GM12865 (cell line): Measurements from ENCODE around the gene PLD5.
"Not testable (repeated sequence)": the region's sequence is repeated elsewhere in the genome, so short reads cannot be mapped to it uniquely, and the experiment has no call there.

ENCODE experiments used
- DNase-seq: peaks from one replicate; pipeline ENCODE4 v3.0.0; 2010; ENCODE audit warnings: low read depth
- H3K4me3 ChIP-seq: 2 replicates; pipeline ENCODE4 v1.5.1; 2011; ENCODE audit warnings: mild to moderate bottlenecking, low read depth, low read length, control low read depth
- TF ChIP-seq, protein P1 (sequence below): IDR thresholded peaks from 2 replicates; pipeline ENCODE4 v1.5.1; 2011; ENCODE audit warnings: low read length, control low read depth, low read depth, inconsistent platforms; ENCODE audit not compliant: insufficient read depth; ENCODE audit errors: missing control alignments

The PLD5 gene

DNA sequence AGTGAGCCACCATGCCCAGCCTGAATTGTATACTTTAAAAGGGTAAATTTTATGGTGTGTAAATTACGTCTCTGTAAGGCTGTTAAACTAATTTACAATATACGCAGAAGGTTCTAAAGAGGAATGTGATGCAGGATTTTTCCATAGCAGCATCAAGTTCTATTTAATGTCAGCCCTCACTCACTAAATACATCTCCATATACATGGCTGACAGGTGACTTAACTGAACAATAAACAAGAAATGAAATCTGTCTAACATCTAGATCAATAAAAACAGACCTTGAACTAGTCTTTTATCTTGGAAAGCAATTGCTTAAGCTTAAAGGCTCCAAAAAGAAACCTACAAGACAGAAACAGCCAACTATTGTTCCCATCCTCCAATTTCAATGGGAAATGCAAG is 404.1 kb downstream of the PLD5 start:
- no peak overlapping the region for H3K4me3 ChIP-seq
- no peak for DNase-seq
- TF ChIP-seq, protein P1, sequence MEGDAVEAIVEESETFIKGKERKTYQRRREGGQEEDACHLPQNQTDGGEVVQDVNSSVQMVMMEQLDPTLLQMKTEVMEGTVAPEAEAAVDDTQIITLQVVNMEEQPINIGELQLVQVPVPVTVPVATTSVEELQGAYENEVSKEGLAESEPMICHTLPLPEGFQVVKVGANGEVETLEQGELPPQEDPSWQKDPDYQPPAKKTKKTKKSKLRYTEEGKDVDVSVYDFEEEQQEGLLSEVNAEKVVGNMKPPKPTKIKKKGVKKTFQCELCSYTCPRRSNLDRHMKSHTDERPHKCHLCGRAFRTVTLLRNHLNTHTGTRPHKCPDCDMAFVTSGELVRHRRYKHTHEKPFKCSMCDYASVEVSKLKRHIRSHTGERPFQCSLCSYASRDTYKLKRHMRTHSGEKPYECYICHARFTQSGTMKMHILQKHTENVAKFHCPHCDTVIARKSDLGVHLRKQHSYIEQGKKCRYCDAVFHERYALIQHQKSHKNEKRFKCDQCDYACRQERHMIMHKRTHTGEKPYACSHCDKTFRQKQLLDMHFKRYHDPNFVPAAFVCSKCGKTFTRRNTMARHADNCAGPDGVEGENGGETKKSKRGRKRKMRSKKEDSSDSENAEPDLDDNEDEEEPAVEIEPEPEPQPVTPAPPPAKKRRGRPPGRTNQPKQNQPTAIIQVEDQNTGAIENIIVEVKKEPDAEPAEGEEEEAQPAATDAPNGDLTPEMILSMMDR = no peak

DNA sequence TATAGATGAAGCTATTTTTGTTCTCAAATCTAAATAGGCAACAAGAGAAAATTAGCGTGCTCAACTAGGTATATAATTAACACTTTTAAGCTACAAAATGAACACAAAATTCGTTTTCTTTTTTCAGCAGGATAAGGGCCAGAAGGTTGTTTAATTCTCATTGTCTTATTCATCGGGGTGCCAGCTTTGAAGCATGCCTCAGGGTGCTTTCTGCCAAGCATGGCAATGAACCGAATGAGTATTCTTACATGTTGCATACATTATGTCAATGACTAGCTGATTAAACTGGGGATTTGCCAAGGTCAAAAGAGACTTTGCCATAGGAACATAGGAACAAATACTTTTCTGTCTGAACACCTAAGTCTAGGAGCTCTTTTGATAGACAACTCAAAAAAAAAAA is 423.6 kb downstream of the PLD5 start:
- no peak overlapping the region for H3K4me3 ChIP-seq
- TF ChIP-seq, protein P1 = no peak
- DNase-seq = no peak

DNA sequence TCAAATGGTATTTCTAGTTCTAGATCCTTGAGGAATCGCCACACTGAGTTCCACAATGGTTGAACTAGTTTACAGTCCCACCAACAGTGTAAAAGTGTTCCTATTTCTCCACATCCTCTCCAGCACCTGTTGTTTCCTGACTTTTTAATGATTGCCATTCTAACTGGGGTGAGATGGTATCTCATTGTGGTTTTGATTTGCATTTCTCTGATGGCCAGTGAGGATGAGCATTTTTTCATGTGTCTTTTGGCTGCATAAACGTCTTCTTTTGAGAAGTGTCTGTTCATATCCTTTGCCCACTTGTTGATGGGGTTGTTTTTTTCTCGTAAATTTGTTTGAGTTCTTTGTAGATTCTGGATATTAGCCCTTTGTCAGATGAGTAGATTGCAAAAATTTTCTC is 427.2 kb downstream of the PLD5 start:
- DNase-seq, H3K4me3 ChIP-seq: not testable (repeated sequence)

DNA sequence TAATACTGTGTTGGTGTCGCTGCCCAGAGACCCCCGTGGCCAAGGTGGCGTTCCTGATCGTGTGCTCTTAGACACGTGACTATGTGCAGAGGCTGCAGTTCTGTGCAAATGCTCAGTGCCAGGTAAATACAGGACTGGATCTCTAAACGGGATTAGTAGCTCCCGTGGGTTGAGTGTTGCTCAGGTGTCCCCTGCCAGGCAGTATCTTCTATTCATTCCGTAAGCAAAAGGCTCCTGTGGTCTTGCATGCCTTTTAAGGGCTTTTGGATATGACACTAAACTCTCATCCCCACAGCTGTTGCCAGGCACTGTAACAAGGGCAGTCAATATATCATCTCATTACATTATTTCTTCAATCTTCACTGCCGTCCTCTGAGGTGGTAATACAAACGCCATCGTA is 431.4 kb downstream of the PLD5 start:
- H3K4me3 ChIP-seq = no peak overlapping the region
- no peak for DNase-seq
- TF ChIP-seq, protein P1 = no peak

DNA sequence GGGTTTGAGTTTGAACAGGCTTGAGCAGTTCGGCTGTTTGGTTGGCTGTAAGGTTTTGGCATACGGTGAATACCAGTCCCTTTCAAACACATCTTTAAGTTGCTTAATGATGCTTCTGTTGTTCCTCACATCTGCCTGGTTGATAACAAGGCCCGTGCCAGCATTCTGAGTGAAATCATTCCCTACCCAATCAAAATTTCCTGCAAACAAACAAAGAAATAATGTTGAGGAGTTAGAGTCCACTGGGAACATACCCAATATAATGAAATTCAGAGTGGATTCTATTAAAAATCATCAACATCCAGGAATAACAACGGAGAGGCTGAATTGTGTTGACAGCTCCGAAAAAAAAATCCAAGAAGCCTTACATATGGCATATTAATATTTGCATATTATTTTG is 434.6 kb downstream of the PLD5 start:
- TF ChIP-seq, protein P1 = no peak
- no peak for DNase-seq
- H3K4me3 ChIP-seq = no peak overlapping the region

DNA sequence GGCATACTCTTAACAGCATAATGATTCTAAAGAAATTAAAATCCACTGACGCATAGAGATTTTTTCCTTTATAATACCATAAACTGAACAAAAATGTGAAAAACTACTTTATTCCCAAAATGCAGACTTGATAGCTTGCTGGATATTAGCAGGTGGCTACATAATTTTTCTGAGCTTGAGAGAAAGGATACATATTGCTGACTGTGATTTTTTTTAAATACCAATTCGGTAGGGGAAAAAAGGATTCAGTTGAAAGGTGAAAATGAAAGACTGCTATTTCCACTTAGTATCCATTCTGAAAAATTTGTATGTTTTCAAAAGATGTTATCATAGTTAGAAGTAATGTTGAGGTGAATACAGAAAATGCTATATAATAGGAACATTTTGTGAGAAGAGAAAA is 435.6 kb downstream of the PLD5 start:
- TF ChIP-seq, protein P1 = no peak
- no peak for DNase-seq
- no peak overlapping the region for H3K4me3 ChIP-seq

DNA sequence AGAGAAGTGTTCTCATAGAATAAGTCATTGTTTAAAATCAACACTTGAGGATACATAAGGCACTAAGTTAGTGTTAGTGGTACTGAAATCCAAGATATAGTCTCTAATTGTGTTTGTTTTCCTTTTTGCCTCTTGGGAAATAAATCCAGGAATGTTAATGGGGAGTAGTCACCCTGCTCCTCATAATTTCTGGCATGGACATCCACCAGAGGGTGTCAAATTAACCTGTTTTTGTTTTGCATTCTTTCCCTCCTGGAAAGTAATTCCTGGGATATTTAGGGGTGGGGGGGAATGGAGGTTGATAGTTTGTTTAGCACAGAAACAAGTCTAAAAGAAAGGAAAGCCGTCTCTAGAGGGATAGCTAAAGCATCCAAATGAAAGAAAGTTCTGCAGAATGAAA is 437.8 kb downstream of the PLD5 start:
- no peak overlapping the region for H3K4me3 ChIP-seq
- TF ChIP-seq, protein P1 = no peak
- no peak for DNase-seq

DNA sequence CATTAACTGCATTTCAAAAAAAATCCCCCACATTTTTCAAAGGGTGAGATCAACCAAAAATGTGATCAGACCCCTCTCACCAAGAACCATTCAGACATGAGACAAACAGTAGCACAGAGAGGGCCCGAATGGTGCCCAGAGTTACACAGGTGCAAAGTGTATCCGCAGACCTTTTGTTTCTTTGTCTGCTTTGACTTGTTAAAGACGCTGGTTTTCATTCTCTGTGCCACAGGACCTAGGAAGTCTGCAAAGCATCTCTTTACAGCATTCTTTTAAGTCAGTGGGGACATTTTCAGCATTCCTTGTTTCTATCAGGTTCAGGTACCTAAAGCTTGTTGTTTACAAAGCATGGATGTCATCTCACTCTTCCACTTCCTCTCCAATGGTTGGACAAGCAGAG is 438.4 kb downstream of the PLD5 start:
- TF ChIP-seq, protein P1 = no peak
- no peak for DNase-seq
- H3K4me3 ChIP-seq = no peak overlapping the region
